ENCODE measurements around the gene PNMT. TPM values are rescaled to one million over a fixed set of nuclear protein-coding genes. Genes with fewer than 3 reads are reported as not detected.

Gene PNMT
- total and polyA plus RNA-seq, 2 experiments from 2014 or later, result 1.9 to 2.5 TPM

DNA sequence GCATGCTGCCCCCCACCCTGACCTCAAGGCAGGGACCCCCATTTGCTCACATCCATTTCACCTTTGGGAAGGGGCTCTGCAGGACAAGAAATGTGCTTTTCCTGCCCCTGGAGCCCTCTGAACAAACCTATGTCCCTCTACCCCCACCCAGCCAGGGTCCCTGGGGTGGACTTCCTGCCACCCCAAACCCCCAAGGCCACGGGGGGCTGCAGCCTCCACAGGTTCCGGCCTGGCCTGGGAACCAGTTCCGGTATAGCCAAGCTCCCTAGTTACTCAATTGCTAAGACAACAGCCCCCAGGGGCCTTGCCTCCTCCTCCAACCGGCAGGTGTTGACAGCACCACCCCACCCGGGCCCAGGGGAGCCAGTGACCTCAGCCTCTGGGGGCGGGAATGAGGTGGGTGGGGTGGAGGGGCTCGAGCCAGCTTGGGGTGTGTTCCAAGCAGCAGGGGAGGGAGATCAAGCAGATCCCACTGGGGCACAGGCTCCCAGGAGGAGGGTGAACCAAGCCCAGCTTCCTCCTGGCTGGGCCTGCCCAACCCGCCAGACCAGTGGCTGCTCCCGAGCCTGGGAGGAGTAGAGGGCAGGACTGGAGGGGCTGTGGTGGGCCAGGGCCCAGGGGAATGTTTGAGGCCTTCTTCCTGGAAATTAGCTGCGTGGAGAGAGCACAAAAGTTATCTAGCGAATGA lies 6.6 kb downstream of the PNMT start:
- ATAC-seq, result peak; percentile 45

More for the DNA sequence above, 6.6 kb downstream of the PNMT start:
- no peak overlapping the region for H2AFZ ChIP-seq
- TF ChIP-seq NANOG (IDR thresholded peaks at IDR 0.05; ENCODE audit: borderline replicate concordance), result no peak
- TF ChIP-seq EZH2 (IDR thresholded peaks at IDR 0.05; ENCODE audit: low read depth, unreplicated experiment), result no peak
- no peak for TF ChIP-seq JUNB (IDR thresholded peaks at IDR 0.05; ENCODE audit: unreplicated experiment)
- TF ChIP-seq ZNF114 (CRISPR knock-in tag; IDR thresholded peaks at IDR 0.05), result no peak
- no peak for TF ChIP-seq EZH2phosphoT487 (IDR thresholded peaks at IDR 0.05; ENCODE audit: unreplicated experiment)
- TF ChIP-seq POLR2AphosphoS5 (IDR thresholded peaks at IDR 0.05; ENCODE audit: low read depth), result no peak
- no peak for TF ChIP-seq CREB1 (CRISPR knock-in tag; IDR thresholded peaks at IDR 0.05; ENCODE audit: low read depth)
- TF ChIP-seq, protein P1, sequence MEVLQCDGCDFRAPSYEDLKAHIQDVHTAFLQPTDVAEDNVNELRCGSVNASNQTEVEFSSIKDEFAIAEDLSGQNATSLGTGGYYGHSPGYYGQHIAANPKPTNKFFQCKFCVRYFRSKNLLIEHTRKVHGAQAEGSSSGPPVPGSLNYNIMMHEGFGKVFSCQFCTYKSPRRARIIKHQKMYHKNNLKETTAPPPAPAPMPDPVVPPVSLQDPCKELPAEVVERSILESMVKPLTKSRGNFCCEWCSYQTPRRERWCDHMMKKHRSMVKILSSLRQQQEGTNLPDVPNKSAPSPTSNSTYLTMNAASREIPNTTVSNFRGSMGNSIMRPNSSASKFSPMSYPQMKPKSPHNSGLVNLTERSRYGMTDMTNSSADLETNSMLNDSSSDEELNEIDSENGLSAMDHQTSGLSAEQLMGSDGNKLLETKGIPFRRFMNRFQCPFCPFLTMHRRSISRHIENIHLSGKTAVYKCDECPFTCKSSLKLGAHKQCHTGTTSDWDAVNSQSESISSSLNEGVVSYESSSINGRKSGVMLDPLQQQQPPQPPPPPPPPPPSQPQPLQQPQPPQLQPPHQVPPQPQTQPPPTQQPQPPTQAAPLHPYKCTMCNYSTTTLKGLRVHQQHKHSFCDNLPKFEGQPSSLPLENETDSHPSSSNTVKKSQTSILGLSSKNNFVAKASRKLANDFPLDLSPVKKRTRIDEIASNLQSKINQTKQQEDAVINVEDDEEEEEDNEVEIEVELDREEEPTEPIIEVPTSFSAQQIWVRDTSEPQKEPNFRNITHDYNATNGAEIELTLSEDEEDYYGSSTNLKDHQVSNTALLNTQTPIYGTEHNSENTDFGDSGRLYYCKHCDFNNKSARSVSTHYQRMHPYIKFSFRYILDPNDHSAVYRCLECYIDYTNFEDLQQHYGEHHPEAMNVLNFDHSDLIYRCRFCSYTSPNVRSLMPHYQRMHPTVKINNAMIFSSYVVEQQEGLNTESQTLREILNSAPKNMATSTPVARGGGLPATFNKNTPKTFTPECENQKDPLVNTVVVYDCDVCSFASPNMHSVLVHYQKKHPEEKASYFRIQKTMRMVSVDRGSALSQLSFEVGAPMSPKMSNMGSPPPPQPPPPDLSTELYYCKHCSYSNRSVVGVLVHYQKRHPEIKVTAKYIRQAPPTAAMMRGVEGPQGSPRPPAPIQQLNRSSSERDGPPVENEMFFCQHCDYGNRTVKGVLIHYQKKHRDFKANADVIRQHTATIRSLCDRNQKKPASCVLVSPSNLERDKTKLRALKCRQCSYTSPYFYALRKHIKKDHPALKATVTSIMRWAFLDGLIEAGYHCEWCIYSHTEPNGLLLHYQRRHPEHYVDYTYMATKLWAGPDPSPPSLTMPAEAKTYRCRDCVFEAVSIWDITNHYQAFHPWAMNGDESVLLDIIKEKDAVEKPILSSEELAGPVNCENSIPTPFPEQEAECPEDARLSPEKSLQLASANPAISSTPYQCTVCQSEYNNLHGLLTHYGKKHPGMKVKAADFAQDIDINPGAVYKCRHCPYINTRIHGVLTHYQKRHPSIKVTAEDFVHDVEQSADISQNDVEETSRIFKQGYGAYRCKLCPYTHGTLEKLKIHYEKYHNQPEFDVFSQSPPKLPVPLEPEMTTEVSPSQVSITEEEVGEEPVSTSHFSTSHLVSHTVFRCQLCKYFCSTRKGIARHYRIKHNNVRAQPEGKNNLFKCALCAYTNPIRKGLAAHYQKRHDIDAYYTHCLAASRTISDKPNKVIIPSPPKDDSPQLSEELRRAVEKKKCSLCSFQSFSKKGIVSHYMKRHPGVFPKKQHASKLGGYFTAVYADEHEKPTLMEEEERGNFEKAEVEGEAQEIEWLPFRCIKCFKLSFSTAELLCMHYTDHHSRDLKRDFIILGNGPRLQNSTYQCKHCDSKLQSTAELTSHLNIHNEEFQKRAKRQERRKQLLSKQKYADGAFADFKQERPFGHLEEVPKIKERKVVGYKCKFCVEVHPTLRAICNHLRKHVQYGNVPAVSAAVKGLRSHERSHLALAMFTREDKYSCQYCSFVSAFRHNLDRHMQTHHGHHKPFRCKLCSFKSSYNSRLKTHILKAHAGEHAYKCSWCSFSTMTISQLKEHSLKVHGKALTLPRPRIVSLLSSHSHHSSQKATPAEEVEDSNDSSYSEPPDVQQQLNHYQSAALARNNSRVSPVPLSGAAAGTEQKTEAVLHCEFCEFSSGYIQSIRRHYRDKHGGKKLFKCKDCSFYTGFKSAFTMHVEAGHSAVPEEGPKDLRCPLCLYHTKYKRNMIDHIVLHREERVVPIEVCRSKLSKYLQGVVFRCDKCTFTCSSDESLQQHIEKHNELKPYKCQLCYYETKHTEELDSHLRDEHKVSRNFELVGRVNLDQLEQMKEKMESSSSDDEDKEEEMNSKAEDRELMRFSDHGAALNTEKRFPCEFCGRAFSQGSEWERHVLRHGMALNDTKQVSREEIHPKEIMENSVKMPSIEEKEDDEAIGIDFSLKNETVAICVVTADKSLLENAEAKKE (CRISPR knock-in tag; IDR thresholded peaks at IDR 0.05), result no peak
- TF ChIP-seq, protein P2, sequence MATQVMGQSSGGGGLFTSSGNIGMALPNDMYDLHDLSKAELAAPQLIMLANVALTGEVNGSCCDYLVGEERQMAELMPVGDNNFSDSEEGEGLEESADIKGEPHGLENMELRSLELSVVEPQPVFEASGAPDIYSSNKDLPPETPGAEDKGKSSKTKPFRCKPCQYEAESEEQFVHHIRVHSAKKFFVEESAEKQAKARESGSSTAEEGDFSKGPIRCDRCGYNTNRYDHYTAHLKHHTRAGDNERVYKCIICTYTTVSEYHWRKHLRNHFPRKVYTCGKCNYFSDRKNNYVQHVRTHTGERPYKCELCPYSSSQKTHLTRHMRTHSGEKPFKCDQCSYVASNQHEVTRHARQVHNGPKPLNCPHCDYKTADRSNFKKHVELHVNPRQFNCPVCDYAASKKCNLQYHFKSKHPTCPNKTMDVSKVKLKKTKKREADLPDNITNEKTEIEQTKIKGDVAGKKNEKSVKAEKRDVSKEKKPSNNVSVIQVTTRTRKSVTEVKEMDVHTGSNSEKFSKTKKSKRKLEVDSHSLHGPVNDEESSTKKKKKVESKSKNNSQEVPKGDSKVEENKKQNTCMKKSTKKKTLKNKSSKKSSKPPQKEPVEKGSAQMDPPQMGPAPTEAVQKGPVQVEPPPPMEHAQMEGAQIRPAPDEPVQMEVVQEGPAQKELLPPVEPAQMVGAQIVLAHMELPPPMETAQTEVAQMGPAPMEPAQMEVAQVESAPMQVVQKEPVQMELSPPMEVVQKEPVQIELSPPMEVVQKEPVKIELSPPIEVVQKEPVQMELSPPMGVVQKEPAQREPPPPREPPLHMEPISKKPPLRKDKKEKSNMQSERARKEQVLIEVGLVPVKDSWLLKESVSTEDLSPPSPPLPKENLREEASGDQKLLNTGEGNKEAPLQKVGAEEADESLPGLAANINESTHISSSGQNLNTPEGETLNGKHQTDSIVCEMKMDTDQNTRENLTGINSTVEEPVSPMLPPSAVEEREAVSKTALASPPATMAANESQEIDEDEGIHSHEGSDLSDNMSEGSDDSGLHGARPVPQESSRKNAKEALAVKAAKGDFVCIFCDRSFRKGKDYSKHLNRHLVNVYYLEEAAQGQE (IDR thresholded peaks at IDR 0.05; ENCODE audit: unreplicated experiment), result no peak
- TF ChIP-seq, protein P3, sequence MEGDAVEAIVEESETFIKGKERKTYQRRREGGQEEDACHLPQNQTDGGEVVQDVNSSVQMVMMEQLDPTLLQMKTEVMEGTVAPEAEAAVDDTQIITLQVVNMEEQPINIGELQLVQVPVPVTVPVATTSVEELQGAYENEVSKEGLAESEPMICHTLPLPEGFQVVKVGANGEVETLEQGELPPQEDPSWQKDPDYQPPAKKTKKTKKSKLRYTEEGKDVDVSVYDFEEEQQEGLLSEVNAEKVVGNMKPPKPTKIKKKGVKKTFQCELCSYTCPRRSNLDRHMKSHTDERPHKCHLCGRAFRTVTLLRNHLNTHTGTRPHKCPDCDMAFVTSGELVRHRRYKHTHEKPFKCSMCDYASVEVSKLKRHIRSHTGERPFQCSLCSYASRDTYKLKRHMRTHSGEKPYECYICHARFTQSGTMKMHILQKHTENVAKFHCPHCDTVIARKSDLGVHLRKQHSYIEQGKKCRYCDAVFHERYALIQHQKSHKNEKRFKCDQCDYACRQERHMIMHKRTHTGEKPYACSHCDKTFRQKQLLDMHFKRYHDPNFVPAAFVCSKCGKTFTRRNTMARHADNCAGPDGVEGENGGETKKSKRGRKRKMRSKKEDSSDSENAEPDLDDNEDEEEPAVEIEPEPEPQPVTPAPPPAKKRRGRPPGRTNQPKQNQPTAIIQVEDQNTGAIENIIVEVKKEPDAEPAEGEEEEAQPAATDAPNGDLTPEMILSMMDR (conservative IDR thresholded peaks at IDR 0.05; ENCODE audit: low read depth in 2 of 2), result no peak
- TF ChIP-seq, protein P4, sequence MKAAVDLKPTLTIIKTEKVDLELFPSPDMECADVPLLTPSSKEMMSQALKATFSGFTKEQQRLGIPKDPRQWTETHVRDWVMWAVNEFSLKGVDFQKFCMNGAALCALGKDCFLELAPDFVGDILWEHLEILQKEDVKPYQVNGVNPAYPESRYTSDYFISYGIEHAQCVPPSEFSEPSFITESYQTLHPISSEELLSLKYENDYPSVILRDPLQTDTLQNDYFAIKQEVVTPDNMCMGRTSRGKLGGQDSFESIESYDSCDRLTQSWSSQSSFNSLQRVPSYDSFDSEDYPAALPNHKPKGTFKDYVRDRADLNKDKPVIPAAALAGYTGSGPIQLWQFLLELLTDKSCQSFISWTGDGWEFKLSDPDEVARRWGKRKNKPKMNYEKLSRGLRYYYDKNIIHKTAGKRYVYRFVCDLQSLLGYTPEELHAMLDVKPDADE (IDR thresholded peaks at IDR 0.05), result no peak
- TF ChIP-seq ZNF331 (CRISPR knock-in tag; IDR thresholded peaks at IDR 0.05; ENCODE audit: low read depth), result no peak
- no peak for TF ChIP-seq STAT1 (IDR thresholded peaks at IDR 0.05; ENCODE audit: unreplicated experiment)
- no peaks in the 10 kb centered on the region for H4K20me1 ChIP-seq (replicated peaks; ENCODE audit: insufficient read depth)
- H3K27ac ChIP-seq (ENCODE audit: low read depth), result peak overlapping the region; percentile 50; the same call in 1 of the 2 replicates
- H3K4me1 Mint-ChIP-seq, result peaks cover 30% of the 10 kb centered on the region
- H3K36me3 ChIP-seq (ENCODE audit: insufficient read depth), result no peaks in the 10 kb centered on the region
- no peaks in the 10 kb centered on the region for H3F3A ChIP-seq (replicated peaks; ENCODE audit: low read depth)
- peaks cover 5% of the 10 kb centered on the region; the same call in 1 of the 3 replicates for H3K36me3 Mint-ChIP-seq (ENCODE audit: low read depth)
- H3K27me3 ChIP-seq (ENCODE audit: insufficient read depth), result no peaks in the 10 kb centered on the region
- H3K9me2 ChIP-seq (ENCODE audit: insufficient read depth), result no peaks in the 10 kb centered on the region
- peaks cover 35% of the 10 kb centered on the region for H3K27me3 Mint-ChIP-seq (ENCODE audit: insufficient read depth, low read depth, poor library complexity)
- H3K27ac Mint-ChIP-seq, result no peak overlapping the region
- no peak overlapping the region for H3K4me3 ChIP-seq
- no peaks in the 10 kb centered on the region for H3K79me2 ChIP-seq (replicated peaks; ENCODE audit: insufficient read depth)
- 0 out of 2 replicates have a peak, but pooled peaks cover 5% of the 10 kb centered on the region for H3K4me1 ChIP-seq (ENCODE audit: insufficient read depth)
- no peaks in the 10 kb centered on the region for H3K9me3 Mint-ChIP-seq
- no peak overlapping the region for H3K4me3 Mint-ChIP-seq
- DNase-seq (ENCODE audit: low spot score), result no peak
- H3K4me2 ChIP-seq, result no peak overlapping the region
